HL-60 (cell line): ENCODE results near the gene DYNC1I2.
A peak's percentile ranks its signal among the peaks of the same experiment; 100 is the strongest.

ENCODE experiments used
- DNase-seq, 2 experiments: peaks; one replicate each; pipeline ENCODE4 v3.0.0-alpha.2; 2010 to 2020; ENCODE audit warnings: low read depth in 1 of 2, low spot score in 1 of 2
- H3K27ac ChIP-seq: fragments of 250-450 bp; sonication (Bioruptor Pico); replicated peaks from 2 replicates; pipeline ENCODE4 v1.5.1; 2020; ENCODE audit warnings: mild to moderate bottlenecking, moderate library complexity
- H3K27me3 ChIP-seq: fragments of 250-450 bp; sonication (Bioruptor Pico); 2 replicates; pipeline ENCODE4 v1.5.1; 2021; ENCODE audit warnings: mild to moderate bottlenecking, moderate library complexity; ENCODE audit not compliant: insufficient read depth, poor library complexity, severe bottlenecking
- H3K4me3 ChIP-seq: replicated peaks from 2 replicates; pipeline ENCODE4 v1.5.1; 2011; ENCODE audit warnings: mild to moderate bottlenecking, control low read depth, low read length; ENCODE audit not compliant: insufficient read depth
- GABPA ChIP-seq: IDR thresholded peaks from 2 replicates; pipeline ENCODE4 v1.6.1; 2012; ENCODE audit warnings: low read depth
- POLR2AphosphoS5 ChIP-seq: IDR thresholded peaks from 2 replicates; pipeline ENCODE4 v1.6.1; 2012; ENCODE audit warnings: low read depth
- SPI1 ChIP-seq: IDR thresholded peaks from 2 replicates; pipeline ENCODE4 v1.6.1; 2012; ENCODE audit warnings: low read depth, mild to moderate bottlenecking, borderline replicate concordance
- TF ChIP-seq, protein P1 (sequence below): IDR thresholded peaks from 2 replicates; pipeline ENCODE4 v1.6.1; 2012; ENCODE audit warnings: low read depth; ENCODE audit not compliant: insufficient replicate concordance
- TF ChIP-seq, protein P2 (sequence below): IDR thresholded peaks from one replicate; pipeline ENCODE4 v1.5.1; 2011; ENCODE audit warnings: low read length, control low read depth, inconsistent platforms; ENCODE audit not compliant: insufficient read depth

Gene DYNC1I2

DNA sequence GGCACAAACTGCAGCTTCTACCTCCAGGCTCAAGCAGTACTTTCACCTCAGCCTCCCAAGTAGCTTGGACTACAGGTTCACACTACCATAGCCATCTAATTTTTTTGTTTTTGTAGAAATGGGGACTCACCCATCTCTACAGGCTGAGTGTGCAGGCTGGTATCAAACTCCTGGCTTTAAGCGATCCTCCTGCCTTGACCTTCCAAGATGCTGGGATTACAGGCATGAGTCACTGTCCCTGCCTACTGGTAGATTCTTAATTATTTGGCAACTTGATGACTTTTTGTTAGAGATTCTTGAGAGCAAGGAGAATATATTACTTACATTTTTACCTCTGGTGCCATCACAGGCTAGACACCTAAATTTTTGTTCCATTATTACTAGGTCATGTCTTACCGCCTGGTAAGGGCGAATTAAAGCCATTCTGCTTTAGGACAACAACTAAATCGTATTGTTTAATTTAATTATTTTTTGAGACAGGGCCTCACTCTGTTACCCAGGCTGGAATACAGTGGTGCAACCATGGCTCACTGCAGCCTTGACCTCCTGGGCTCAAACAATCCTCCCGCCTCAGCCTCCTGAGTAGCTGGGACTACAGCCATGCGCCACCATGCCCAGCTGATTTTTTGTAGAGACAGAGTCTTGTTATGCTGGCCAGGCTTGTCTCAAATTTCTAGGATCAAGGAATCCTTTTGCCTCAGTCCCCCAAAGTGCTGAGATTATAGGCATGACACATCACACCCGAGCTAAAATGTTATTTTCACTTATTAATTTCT, 15.7 kb downstream of the DYNC1I2 start:
- DNase-seq, result no peak
- H3K27ac ChIP-seq, result no peak overlapping the region
- TF ChIP-seq, protein P1, sequence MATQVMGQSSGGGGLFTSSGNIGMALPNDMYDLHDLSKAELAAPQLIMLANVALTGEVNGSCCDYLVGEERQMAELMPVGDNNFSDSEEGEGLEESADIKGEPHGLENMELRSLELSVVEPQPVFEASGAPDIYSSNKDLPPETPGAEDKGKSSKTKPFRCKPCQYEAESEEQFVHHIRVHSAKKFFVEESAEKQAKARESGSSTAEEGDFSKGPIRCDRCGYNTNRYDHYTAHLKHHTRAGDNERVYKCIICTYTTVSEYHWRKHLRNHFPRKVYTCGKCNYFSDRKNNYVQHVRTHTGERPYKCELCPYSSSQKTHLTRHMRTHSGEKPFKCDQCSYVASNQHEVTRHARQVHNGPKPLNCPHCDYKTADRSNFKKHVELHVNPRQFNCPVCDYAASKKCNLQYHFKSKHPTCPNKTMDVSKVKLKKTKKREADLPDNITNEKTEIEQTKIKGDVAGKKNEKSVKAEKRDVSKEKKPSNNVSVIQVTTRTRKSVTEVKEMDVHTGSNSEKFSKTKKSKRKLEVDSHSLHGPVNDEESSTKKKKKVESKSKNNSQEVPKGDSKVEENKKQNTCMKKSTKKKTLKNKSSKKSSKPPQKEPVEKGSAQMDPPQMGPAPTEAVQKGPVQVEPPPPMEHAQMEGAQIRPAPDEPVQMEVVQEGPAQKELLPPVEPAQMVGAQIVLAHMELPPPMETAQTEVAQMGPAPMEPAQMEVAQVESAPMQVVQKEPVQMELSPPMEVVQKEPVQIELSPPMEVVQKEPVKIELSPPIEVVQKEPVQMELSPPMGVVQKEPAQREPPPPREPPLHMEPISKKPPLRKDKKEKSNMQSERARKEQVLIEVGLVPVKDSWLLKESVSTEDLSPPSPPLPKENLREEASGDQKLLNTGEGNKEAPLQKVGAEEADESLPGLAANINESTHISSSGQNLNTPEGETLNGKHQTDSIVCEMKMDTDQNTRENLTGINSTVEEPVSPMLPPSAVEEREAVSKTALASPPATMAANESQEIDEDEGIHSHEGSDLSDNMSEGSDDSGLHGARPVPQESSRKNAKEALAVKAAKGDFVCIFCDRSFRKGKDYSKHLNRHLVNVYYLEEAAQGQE, result no peak
- TF ChIP-seq POLR2AphosphoS5, result no peak
- no peak for TF ChIP-seq SPI1
- TF ChIP-seq, protein P2, sequence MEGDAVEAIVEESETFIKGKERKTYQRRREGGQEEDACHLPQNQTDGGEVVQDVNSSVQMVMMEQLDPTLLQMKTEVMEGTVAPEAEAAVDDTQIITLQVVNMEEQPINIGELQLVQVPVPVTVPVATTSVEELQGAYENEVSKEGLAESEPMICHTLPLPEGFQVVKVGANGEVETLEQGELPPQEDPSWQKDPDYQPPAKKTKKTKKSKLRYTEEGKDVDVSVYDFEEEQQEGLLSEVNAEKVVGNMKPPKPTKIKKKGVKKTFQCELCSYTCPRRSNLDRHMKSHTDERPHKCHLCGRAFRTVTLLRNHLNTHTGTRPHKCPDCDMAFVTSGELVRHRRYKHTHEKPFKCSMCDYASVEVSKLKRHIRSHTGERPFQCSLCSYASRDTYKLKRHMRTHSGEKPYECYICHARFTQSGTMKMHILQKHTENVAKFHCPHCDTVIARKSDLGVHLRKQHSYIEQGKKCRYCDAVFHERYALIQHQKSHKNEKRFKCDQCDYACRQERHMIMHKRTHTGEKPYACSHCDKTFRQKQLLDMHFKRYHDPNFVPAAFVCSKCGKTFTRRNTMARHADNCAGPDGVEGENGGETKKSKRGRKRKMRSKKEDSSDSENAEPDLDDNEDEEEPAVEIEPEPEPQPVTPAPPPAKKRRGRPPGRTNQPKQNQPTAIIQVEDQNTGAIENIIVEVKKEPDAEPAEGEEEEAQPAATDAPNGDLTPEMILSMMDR, result no peak
- TF ChIP-seq GABPA, result no peak
- H3K4me3 ChIP-seq, result no peak overlapping the region
- no peaks in the 10 kb centered on the region for H3K27me3 ChIP-seq

DNA sequence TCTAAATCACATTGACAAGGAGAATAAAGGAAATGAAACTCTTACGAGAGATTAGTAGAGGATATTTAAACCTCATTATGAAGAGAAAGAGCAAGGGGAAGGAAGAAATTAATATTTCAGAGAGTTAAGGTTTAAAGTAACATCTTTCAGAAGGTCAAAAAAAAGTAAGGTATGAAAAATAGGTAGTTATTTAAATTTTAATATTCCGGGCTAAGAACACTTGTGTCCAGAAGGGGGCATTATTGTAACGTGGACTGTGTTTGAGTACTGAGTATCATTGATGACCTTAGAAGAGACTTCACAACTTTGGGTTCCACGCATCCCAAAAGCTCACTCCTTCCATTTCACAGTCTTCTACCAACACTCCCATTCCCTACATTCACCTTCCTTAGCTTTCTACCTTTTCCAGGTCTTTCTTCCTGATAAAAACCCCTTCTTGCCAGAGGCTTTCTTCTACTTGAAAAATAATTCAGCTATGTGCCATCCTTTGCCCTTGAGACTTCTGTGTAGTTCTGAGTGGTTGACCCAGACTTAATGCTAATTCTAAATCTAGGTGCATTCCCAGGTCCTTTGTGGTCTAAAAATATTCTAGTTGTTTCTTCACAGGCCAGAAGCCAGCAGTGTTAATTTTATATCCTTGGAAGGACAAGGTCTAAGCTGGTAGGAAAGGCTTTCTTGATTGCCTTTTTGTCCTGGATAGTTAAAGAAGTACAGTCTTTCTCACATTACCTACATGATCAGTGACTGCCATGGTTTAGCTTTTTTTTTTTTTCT, 16.5 kb downstream of the DYNC1I2 start:
- no peak overlapping the region for H3K27ac ChIP-seq
- TF ChIP-seq, protein P2, result peak; percentile 15
- TF ChIP-seq POLR2AphosphoS5, result no peak
- no peaks in the 10 kb centered on the region for H3K27me3 ChIP-seq
- no peak overlapping the region for H3K4me3 ChIP-seq
- peak in 1 of 2 experiments; percentile 24 for DNase-seq

DNA sequence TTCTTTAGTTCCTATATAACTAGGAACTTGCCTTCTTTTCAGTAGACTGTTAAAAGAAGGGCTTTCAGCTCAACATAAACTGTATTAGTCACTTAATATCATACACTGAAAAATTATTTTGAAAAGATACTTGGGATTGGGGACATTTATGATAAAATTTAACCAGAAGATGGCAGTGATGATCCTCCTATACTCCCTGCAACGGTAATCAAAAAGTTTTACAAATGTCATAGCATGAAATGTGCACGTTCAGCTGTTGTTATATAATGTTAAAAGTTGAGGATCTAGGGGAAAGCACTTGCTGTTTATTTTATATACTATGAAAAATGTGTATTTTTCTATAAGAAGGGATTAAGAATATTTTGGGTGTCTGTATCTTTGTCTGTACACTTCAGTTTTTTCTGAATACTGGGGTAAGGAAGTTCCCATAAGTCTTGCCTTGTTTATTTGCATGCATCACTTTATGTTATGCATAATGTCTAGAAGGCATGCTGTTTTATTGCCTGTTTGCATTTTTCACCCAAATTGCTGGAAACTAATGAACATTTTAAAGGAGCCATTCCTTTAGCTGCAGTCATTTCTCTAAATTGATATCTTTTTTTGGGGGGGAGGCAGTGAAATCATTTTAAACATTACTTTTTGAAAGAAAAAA, 19.0 kb downstream of the DYNC1I2 start:
- Histone ChIP-seq H3K27me3 (no peaks in the 10 kb centered on the region), H3K27ac (no peak overlapping the region), H3K4me3 (no peak overlapping the region)
- no peak for TF ChIP-seq POLR2AphosphoS5
- TF ChIP-seq, protein P2, result no peak
- no peak for TF ChIP-seq SPI1
- DNase-seq, result no peak

DNA sequence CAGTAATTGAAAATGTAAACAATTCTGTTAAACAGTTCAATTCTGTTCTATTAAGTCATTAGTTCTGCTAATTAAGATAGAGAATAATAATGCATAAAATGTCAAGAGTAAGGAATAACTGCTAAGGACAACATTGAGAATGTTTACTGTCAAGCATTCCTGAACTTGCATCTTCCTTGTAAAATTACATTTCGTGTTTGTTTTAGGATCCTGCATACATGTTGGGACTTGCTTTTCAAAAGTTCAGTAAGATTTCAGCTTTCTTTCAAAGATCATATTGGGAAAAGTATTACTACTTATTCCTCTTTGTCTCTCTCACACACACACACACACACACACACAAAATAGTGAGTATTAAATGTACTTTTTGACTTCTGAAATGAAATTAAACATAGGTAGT, 20.5 kb downstream of the DYNC1I2 start:
- TF ChIP-seq GABPA (no peak), SPI1 (no peak), POLR2AphosphoS5 (no peak)
- TF ChIP-seq, protein P2, result no peak
- TF ChIP-seq, protein P1, result no peak
- DNase-seq, result no peak
- Histone ChIP-seq H3K27ac (no peak overlapping the region), H3K27me3 (no peaks in the 10 kb centered on the region), H3K4me3 (no peak overlapping the region)
